Right ventricle myocardium superior (tissue), 1 donor: ENCODE data around the gene CTXND1. TPM values are rescaled to one million over a fixed set of nuclear protein-coding genes. Genes with fewer than 3 reads are reported as not detected.
A peak's percentile ranks its signal among the peaks of the same experiment; 100 is the strongest.
"Not testable (repeated sequence)": the region's sequence is repeated elsewhere in the genome, so short reads cannot be mapped to it uniquely, and the experiment has no call there.

Source experiments
- ATAC-seq: fragments of 200-7000 bp; cut with Tn5 transposase; one replicate; pipeline ENCODE4 v1.9.1; 2020; ENCODE audit warnings: mild to moderate bottlenecking; ENCODE audit not compliant: poor library complexity
- DNase-seq: peaks from one replicate; pipeline ENCODE4 v3.0.0-alpha.2; 2020
- intact Hi-C: fragments of 100-400 bp; cut with DNase I; formaldehyde crosslinking; loops from one replicate; pipeline ENCODE4 v1.11.2; 2022
- total RNA-seq: library from RNA; stranded (reverse); fragmentation: NEBNext Ultra II Directional; extraction: Animal tissue kit (Norgen Biotek cat#: 25700); gene quantifications from one replicate; pipeline ENCODE4 v1.2.1, GENCODE V29; 2021
- donor health status: DM: no; HTN: yes; CAD: no; lungs with severe emphysema.

The CTXND1 gene
- total RNA-seq, 1 donor from 2014 or later, result 0.94 TPM

DNA sequence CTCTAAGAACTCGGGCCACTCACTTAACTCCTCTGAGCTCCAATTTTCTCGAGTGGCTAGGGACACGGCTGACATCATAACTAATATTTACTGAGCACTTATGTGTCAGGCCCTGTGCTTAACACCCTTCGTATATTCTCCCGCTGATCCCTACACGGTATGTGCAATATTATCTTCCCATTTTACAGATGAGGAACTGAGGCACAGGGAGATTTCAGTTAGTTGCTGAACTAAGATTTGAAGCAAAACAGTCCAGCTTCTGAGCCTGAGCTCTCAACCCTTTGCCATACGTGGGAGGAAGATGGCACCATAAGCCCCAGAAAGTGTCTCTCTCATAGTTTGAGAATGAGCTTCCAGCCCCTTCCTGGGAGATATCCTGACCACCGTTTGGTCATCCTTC lies 79.6 kb downstream of the CTXND1 start:
- intact Hi-C loops, result no loop called here
- ATAC-seq (no peak), DNase-seq (no peak)

DNA sequence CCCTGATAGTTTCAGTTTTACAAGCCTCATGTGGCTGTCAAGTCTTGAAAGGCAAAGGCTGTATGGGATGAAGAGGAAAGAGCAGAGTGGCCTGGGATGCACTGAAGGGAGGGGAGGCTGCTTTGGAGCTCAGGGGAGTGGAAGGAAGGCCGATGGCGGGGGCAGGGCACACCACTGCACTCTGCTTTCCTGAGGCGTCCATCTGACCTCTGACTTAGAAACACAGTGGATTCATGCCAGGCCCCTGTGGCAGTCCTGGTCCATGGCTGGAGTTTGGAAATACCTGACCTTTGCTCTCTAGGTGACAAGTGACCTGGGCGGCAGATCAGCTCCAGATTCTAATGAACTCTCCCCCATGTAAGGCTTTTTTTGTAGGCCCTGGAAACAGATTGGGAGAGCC lies 80.2 kb downstream of the CTXND1 start:
- intact Hi-C loops, result no loop called here
- DNase-seq (no peak), ATAC-seq (no peak)

DNA sequence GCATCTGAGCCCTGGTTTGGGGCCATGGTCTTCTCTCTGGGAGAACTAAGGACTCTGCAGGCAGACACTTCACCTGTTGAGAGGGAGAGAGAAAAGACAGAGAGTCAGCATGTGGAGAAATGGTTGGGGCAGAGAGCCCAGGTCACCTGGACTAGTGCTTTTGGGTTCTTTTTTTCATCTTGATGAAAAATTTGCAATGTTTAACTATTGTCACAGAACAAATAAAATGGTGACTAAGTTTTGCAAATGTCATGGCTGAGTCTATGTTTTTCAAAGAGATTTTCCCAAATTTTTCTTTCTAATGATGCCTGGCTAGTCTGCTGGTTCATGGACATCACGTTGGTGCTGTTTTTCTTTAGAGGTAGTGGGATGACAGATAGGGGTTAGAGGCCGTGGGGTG lies 81.4 kb downstream of the CTXND1 start:
- ATAC-seq, result no peak
- no peak for DNase-seq
- intact Hi-C loops, result no loop called here

DNA sequence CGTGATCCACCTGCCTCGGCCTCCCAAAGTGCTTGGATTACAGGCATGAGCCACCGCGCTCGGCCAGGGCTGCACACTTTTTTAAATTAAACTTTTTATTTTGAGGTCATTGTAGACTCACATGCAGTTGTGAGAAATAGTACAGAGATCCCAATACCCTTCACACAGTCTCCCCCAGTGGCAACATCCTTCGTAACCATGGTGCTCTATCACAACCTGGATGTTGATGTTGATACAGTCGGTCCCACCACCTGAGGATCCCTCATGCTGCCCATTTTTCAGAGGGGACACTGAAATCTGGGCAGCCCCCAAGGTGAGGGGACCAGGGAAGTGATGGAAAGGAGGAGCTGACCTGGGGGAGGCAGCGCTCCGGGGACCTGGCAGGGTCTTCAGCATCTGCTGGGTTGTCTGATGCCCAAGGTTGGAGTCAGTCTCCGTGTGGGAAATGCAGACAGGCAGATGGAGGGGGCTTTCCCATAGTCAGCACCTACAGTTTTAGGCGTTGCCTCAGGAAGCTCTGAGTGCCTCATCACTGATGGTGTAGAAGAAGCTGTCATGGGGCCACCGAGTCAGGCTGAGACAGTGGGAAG lies 82.2 kb downstream of the CTXND1 start:
- intact Hi-C loops, result no loop called here
- no peak for ATAC-seq
- DNase-seq, result no peak

DNA sequence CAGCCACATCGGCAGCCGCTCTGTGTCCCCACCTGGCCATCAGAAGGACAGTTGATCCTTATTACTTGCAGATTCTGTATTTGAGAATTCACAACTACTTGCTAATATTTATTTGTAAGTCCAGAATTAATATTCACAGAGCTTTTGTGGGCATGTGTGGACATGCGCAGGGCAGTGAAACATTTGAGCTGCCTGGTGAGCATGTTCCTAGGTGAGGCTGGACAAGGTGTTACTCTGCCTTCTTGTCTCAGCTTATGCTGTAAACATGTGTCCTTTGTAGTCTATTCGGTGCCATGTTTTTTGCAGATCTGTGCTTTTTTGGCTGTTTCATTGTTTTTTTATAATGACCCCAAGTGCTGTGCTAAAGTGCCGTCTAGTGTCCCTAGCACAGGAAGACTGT lies 83.6 kb downstream of the CTXND1 start:
- DNase-seq, result no peak
- no peak for ATAC-seq
- intact Hi-C loops, result no loop called here

DNA sequence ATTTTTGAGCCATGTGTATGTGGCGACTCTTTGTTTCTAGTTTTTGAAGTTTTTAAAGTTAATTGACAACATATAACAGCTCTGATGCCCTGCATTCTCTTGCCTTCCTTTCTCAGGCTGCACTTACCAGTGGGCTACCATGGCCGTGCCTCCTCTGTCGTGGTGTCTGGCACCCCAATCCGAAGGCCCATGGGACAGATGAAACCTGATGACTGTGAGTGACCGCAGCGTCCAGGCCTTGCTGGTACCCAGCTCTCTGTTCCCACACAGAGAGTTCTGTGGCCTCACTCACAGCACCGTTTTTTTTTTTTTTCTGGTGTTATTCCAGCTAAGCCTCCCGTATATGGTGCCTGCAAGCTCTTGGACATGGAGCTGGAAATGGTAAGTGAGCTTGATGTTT lies 84.1 kb downstream of the CTXND1 start:
- ATAC-seq (no peak), DNase-seq (no peak)
- intact Hi-C loops, result no loop called here

DNA sequence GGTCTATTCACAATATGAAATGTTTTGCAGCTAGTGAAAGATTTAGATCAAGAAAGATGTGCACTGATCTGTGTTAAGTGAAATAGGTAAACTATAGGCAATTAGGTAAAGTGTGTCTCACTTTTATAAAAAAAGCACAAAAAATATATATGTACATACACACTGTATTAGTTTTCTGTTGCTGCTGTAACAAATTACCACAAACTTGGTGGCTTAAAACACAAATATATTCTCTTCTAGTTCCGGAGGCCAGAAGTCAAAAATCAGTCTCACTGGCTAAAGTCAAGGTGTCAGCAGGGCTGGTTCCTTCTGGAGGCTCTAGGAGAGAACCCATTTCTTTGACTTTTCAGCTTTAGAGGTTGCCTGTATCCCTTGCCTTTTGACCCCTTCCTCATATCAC lies 88.1 kb downstream of the CTXND1 start:
- ATAC-seq, result no peak
- intact Hi-C loops, result no loop called here
- DNase-seq, result no peak

DNA sequence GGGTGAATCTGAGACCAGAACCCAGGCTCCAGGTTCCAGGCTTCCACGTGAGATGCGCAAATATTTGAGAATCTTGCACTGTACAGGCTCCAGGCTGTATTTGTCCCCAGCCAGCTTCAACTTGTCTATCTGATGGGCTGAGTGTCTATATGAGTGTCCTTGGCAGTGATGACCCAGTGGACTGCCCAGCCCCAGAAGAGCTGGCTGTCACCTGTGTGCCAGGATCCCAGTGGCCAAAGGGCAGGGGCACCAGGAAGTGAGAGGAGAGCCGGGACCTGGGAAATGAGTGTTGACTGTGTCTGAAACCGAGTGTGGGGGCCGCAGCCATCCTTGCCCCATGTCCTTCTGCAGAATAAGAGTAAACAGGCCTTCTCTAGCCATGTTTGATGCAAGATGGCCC lies 88.8 kb downstream of the CTXND1 start:
- intact Hi-C loops, result no loop called here
- ATAC-seq, result peak; percentile 71

DNA sequence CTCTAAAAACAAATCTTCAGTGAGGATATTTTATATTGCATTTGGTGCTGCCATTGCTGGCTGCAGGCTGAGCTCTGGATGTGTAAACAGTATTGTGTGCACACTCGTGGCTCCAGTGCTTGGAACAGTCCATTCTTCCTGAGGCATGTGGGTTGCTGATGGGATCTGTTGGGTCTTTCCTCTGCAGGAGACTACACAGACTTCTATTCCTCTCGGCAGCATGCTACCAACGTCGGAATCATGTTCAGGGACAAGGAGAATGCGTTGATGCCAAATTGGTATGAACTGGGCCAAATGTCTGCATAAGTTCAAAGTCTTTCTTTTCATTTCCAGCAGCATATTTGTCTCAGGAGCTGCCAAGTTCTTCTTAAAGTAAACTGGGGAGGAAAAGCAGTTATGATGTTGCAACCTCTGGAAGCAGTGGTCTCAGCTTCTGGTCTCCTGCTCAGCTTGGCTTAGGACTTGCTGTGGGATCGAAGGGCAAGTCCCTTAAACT lies 89.9 kb downstream of the CTXND1 start:
- intact Hi-C loops, result no loop called here
- ATAC-seq (no peak), DNase-seq (no peak)

More for the DNA sequence above, 88.8 kb downstream of the CTXND1 start:
- no peak for DNase-seq

DNA sequence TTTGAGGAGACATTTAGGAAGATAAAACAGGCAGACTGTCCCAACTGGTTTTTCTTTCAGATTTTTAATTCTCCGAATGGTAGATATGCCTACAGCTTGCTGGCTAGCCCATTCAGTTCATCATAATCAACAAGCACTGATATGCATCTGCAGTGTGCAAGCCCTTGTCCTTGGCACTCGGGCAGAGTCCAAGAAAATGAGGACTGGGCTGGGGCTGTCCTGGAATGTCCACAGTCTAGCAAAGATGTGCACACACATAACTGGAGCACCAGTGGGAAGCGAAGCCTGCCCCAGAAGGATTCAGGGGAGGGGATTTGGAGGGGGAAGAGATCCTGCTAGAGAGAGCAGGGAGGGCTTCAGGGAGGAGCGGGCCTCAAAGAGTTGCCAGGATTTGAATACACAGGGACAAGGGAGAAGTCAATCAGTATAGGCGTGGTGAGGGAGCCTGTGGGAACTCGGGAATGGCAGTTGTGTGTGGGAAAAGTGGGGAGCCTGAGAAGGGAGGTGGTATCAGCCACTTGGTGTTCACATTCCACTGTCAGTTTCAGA lies 90.5 kb downstream of the CTXND1 start:
- intact Hi-C loops, result no loop called here
- no peak for ATAC-seq
- DNase-seq, result no peak

DNA sequence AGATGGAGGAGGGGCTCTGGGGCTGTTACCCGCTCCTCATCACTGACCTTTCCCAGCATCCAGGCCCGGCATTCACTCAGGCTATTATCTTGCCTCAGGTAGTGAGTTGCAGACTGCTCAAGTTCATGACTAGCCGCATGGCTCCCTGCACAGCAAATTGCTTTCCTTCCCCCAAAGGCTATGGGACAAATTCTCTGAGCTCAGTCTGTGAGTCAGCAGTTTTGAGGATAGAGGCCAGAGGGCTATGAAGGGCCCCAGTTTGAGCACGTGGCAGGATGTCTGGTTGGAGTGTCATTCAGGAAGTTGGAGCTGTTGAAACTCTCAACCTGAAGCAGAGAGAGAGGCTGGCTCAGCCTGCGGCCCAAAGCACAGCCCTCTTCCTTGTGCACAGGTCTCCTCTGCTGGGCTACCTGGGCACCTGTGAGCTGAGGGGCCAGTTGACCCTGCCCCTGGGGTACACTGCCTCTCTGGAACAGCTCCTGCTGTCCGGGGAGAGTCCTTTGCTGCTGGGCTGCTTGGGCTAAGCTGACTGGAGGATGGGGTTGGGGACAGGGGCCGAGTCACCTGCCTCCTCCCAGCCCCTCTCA lies 91.3 kb downstream of the CTXND1 start:
- DNase-seq (peak; percentile 72), ATAC-seq (peak; percentile 80)
- intact Hi-C loops, result no loop called here

DNA sequence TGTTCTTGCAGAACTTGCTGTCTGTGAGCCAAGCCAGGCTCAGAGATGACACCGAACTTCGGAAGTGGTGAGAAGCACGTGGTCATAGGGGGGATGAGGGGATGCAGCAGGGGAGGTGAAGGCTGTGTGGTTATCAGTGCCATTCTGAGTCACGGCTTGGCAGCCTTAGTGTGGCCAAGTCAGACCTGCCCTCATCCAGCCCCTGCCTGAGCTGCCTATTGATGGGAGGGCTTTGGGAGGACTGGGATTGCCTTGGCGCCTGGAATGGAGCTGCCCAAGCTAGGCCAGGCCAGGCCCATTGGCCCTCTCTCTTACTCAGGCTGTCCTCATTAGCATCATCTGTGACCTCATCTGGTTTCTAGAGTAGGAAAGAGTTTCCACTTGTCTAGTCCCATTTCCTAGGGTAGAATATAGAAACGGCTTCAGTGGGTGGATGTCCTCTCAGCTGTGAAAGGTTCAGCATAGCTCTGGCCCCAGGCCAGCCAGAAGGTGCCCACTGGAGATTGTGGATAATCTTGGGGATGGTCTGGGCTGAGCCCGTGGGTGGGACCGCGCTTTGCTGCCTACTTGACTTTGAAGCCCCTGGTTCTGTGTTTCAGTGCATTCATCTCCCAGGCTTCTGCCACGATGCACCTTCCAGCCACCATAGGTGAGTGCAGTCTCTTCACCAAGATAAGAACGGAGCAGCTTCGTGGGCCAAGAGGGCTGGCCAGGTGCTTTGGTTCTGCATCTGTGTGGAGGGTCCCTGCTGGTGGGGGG lies 92.0 kb downstream of the CTXND1 start:
- intact Hi-C loops, result no loop called here
- DNase-seq, result no peak
- ATAC-seq, result no peak

DNA sequence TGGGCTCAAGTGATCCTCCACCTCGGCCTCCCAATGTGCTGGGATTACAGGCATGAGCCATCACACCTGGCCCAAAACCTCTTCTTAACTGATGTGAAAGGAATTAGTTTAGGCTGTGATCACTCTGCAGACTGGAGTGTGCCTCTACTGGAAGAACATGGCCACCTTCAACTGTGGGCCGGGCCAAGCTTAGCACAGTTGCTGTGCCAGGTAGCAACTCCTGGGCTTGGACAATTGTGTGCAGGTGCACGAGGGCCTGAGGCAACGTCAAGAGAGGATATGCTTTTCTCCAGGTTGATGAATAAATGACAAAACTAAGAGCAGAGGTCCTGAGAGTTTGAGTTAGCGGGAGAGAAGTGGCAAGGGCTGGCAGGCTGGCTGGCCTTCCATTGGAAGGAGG lies 92.7 kb downstream of the CTXND1 start:
- no peak for DNase-seq
- intact Hi-C loops, result no loop called here

DNA sequence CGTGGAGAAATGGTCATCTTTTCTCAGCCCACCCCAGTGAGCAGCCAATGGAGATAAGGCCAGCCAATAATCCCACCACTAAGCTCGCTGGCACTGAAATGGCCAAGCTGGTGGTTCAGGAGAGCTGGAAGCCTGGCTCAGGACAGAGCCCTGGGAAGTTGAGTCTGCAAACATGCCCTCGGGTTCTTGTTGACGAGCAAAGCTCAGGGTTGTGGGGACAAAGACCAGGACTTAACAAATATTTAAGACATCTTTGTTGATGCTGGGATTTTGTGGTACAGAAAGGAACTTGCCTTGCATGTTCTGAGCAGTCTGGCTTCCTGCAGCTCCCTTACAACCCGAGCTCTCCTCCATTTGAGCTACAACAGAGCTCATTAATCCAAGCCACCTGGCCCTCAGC lies 94.8 kb downstream of the CTXND1 start:
- intact Hi-C loops, result no loop called here
- no peak for DNase-seq

More for the DNA sequence above, 92.7 kb downstream of the CTXND1 start:
- no peak for ATAC-seq

DNA sequence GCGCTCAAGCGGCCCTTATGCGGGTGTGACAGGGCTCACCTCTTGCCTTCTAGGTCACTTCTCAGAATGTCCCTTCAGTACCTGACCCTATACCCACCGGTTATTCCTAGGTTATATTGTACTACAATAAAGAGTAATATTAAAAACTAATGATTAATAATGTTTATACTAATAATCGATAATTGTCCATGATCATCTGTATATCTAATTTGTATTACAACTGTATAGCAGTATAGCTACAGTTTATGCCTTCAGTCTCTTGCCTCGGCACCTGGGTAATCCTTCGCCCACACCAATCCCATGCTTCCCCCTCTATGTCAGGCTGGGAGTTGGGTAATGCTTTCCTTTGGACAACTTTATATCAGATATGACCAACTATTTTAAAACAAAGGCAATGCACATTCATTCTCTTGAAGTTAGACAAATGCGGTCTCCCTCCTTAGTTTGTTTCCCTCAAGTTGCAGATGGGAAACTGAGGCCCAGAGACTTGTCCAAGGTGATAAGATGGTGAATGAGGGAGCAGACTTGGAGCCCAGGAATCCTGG lies 95.8 kb downstream of the CTXND1 start:
- intact Hi-C loops, result no loop called here
- DNase-seq, result no peak
- no peak for ATAC-seq

More for the DNA sequence above, 94.8 kb downstream of the CTXND1 start:
- ATAC-seq, result no peak

DNA sequence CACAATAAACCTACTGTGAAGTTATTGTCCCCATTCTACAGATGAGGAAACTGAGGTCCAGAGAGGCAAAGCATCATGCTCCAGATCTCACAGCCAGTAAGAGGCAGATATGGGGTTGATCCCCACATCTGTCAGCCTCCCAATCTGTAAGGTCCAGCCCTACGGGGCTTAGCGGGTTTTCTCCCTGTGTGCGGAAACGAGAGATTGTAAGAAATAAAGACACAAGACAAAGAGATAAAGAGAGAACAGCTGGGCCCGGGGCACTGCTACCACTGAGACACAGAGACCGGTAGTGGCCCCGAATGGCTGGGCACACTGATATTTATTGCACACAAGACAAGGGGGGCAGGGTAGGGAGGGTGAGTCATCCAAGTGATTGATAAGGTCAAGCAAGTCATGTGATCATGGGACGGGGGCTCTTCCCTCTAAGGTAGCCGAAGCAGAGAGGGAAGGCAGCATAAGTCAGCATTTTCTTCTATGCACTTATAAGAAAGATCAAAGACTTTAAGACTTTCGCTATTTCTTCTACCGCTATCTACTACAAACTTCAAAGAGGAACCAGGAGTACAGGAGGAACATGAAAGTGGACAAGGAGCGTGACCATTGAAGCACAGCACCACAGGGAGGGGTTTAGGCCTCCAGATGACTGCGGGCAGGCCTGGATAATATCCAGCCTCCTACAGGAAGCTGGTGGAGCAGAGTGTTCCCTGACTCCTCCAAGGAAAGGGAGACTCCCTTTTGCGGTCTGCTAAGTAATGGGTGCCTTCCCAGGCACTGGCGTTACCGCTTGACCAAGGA lies 96.4 kb downstream of the CTXND1 start:
- ATAC-seq, intact Hi-C loops: not testable (repeated sequence)
- peak; percentile 52 for DNase-seq

DNA sequence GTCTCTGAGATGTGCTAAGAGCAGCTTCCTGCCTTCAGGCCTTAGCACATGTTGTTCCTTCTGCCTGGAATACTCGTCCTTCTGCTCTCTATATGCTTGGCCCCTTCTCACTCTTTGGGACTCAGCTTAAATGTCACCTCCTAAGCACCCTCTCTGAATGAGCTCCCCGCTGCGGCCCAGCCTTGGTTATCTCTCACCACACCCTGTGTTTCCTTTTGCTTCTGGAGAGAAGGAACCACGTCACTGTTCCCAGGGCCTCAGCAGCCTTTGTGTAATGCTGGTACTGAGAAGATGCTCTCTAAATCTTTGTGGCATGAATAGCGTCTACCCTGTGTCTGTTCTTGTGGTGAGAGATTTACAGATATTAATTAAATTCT lies 97.0 kb downstream of the CTXND1 start:
- intact Hi-C loops, result no loop called here
- ATAC-seq (no peak), DNase-seq (no peak)

DNA sequence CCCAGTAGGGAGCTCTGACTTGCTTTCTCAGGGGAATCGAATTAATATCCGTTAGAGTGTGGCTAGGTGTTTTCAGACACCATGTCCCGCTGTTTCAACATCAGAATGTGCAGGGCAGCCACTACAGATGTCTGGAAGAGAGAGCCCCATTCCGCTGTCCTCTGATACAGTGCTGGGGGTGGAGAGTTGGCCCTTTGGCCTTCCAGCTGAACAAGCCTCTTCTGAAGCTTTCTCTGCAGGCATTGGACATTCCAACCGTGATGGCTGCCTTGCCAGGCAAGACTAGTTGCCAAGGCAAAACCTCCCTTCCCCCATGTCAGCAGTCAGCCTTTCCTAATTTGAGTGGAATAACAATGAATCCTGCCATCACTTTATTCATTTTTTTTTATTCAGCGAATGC lies 97.7 kb downstream of the CTXND1 start:
- DNase-seq (no peak), ATAC-seq (no peak)
- intact Hi-C loops, result no loop called here

DNA sequence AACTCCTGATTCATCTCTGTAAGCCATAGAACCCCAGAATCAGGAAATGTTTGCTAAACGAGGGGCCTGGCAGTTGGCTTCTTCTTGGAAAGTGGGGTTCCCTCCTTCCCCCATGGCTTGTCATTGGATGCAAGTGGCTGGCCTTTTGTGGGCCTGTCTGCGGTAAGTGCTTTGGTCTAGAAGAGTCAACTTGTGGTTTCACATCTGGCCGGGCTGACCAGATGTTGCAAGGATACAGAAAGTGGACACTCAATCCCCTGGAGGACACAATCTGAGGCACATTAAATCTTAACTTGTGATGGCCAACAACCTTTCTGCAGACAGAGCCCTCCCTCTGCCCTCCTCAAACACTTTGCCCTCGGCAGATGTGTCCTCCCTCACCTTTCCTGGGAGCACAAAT lies 98.1 kb downstream of the CTXND1 start:
- ATAC-seq, result no peak
- intact Hi-C loops, result no loop called here

More for the DNA sequence above, 98.1 kb downstream of the CTXND1 start:
- DNase-seq, result no peak
